WI38 (cell line): ENCODE measurements around the gene KANK4.
"Not testable (repeated sequence)": the region's sequence is repeated elsewhere in the genome, so short reads cannot be mapped to it uniquely, and the experiment has no call there.

Source experiments
- H3K4me3 ChIP-seq: 2 replicates; pipeline ENCODE4 v1.5.1; 2011; ENCODE audit warnings: low read depth, mild to moderate bottlenecking, control low read depth, low read length
- CTCF ChIP-seq: IDR thresholded peaks from 2 replicates; pipeline ENCODE4 v1.5.1; 2012; ENCODE audit warnings: low read depth, mild to moderate bottlenecking, control low read depth, low read length

The KANK4 gene

DNA sequence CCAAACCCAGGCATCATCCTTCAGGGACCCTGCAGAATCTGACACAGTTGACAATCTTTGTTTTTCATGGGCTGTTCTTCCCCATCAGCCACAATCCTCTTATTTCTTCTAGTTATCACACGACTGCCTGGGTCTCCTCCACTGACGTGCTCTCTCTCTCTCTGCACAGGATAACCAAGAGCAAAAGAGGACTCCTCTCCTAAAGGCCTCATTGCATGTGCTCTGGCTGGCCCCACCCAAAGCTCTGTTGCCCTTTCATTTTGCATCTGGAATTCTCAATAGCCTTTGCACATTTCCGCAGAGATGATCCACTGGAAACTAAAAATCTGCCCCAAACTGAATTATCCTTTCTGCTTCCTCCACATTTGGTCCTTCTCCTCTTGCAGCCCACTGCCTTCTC is 58.5 kb downstream of the KANK4 start:
- H3K4me3 ChIP-seq = no peak overlapping the region
- no peak for TF ChIP-seq CTCF

GRCh38 chr1:62259551-62259950 is 59.7 kb downstream of the KANK4 start:
- TF ChIP-seq CTCF = no peak
- H3K4me3 ChIP-seq = no peak overlapping the region

GRCh38 chr1:62250126-62250726 is 69.0 kb downstream of the KANK4 start:
- no peak for TF ChIP-seq CTCF
- H3K4me3 ChIP-seq = no peak overlapping the region

DNA sequence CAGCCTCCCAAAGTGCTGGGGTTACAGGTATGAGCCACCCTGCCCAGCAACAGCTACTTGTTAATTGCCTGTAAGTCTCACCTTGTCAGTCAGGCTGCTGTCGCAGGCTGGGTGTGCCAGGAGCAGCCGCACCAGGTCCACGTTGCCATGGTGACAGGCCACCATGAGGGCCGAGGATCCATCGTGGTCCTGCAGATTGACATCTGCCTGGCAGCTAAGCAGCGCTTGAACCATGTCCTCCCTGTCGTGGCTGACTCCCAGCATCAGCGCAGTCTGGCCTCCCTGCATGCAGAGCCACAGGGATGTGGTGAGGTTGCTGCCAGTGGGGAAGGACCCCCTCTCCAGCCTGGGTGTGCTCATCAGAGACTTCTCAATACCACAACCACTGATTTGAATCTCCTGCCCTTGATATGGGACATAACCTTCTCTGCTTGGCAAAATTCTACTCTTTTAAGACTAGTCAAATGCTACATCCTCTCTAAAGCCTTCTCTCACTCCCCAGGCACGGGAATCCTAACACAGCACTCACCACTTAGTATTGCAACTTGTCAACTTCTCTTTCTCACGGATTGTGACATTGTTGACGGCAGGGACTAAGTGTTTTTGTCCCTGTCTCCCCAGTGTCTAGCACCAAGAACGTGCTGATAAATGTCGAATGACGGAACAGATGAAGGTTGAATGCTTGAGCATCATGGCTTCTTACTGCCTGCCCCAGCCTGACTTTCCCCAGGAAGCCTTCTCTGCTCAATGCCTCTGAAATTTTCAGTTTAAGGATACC is 71.7 kb downstream of the KANK4 start:
- TF ChIP-seq CTCF = no peak
- H3K4me3 ChIP-seq = no peak overlapping the region

DNA sequence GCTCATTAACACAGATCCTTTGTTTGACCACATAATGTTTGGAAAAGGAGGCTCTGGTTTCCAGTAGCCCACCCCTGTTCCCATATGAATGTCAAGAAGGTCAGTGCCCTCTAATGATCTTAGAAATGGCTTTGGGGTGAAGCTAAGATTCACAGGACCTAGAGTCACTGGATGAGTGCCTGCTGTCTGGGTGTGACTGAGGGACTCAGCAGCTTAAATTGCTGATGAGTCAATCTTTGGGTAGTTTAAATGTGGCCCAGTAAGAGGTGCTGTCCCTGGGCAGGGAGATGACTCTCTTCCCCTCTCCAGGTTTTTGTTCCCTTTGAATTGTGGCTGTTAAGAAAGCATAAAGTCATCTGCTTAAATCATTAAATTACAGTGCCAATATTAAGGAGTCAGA is 74.0 kb downstream of the KANK4 start:
- TF ChIP-seq CTCF = no peak
- H3K4me3 ChIP-seq = no peak overlapping the region

DNA sequence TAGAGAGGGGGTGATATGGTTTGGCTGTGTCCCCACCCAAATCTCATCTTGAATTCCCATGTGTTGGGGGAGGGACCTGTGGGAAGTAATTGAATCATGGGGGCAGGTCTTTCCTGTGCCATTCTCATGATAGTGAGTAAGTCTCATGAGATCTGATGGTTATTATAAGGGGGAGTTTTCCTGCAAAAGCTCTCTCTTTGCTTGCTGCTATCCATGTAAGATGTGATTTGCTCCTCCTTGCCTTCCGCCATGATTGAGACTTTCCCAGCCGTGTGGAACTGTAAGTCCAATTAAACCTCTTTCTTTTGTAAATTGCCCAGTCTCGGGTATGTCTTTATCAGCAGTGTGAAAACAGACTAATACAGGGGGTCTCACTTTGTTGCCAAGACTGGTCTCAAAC is 74.9 kb downstream of the KANK4 start:
- not testable (repeated sequence) for H3K4me3 ChIP-seq

GRCh38 chr1:62241371-62242131 is 77.7 kb downstream of the KANK4 start:
- no peak overlapping the region for H3K4me3 ChIP-seq
- no peak for TF ChIP-seq CTCF
